ENCODE data around the gene SIRPB1.
"Not testable (repeated sequence)": the region's sequence is repeated elsewhere in the genome, so short reads cannot be mapped to it uniquely, and the experiment has no call there.

Gene SIRPB1

DNA sequence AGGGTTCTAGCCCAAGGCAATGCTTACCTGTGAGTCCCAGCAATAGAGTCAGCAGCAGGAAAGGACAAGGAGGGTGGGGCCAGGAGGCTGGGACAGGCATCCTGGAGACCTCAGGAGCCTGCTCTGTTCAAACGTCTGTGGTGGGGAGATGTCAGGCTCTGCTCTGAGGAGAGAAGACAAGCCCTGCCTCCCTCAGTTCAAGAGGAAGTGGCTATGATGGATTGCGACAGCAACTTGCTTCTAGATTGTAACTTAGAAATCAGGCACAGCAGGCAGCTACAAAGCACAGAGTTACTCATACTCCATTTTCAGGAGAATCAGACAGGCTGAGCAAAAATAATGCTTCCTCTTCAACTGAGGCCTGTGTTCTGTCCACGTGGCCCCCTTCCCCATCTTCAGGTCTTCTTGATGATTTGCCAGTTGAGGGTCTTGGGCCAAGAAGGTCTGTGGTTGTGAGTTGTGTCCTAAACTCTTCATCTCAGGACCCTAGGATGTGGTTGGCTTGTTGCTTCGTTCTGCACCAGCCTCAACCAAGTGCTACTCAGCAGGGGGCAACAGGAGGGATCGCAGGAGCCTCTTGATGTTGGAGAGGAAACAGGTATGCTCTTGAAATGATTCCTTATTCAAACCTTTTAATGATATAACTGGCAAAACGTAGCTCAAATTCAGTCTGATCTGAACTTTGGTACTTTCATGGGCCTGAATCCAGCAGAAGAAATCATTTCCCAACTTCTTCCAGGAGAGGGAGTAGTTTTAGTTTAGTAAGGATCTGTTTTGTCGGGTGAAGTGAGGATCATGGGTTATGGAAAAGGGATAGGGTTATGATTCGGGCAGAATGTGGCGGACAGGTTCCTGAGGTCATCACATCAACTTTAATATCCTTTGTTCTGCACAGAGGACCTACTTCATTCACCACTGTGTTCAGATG lies 31.0 kb downstream of the SIRPB1 start:
- no peak for DNase-seq

DNA sequence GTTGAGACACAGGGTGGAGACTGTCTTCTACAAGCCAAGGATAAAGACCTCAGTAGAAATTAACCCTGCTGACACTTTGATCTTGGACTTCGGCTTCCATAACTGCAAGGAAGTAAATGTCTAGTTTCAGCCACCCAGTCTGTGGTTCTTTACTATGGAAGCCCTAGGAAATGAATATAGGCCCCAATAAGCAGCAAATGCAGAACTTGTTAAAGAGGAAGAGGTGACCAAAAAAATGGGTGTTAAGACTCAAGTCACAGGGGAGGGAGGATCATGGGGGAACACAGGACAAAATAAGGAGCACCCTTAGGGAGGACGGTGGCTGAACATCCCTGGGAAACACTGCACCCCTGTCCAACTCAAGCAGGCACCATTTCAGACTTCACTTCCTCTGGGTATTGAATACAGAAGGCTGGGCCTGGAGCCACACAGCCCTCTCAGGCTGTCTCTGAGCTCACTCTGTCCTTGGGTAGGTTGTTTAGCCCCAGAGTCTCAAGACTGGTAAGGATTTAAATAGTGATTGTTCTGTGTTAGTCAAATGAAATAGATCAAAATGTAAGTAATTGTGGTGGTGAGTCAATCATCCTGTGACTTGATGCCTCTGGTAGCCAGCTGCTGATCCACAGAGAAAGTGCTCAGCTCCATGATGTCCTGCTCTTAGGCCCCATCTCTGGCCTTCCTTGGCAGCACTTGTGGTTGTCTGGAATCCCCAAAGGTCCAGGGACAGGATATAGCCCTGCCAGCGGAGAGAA lies 31.9 kb downstream of the SIRPB1 start:
- DNase-seq = no peak

DNA sequence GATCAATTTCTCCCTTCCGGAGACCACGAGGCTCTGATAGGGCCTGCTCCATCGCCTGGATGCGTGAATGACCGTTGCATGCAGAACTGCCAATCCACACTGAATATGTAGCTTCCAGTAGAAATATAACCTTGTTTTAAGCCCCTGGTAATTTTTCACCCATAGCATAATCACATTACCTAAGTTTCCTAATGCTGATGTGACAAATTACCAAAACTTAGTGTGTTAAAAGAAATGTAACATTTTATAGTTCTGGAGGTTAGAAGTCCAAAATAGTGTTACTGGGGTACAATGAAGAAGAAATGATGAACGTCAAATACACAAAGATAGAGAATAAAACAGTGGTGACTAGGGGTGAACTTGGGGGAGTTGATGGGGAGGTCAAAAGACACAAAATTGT lies 40.3 kb downstream of the SIRPB1 start:
- DNase-seq = no peak

DNA sequence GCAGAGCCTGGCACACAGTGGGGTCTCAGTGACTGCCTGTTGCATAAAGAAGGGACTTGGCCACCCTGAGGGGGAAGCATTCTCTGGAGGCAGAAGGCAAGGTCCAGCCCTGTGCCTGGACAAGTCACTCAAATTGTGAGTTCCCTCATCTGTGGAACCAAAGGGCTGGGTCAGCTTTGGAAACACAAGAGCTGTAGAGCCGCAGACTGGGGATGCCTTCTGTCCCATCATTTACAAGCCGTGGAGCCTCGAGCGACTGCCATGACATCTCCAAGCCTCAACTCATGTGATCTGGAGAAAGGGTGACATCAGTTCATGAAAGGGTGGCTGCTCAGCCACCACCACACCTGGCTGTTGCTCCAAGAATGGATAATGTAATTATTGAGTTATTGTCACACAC lies 41.9 kb downstream of the SIRPB1 start:
- no peak for DNase-seq

DNA sequence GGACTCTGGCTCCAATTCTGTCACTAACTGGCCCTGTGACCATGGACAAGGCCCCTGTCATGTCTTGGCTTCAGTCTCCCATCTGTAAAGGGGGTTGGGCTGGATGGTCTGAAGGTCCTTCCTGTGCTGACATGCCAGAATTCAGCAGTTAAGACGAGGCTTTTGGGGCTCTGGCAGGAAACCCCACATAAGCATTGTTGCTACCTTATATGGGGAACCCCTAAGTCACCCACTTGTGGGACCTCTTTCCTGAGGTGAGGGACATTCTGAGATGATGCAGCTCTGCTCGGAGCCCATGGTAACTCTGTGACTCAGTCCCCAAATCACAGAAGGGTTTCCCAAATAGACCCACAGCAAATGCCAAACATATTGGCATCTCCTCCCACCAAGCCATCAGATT lies 42.5 kb downstream of the SIRPB1 start:
- not testable (repeated sequence) for DNase-seq

DNA sequence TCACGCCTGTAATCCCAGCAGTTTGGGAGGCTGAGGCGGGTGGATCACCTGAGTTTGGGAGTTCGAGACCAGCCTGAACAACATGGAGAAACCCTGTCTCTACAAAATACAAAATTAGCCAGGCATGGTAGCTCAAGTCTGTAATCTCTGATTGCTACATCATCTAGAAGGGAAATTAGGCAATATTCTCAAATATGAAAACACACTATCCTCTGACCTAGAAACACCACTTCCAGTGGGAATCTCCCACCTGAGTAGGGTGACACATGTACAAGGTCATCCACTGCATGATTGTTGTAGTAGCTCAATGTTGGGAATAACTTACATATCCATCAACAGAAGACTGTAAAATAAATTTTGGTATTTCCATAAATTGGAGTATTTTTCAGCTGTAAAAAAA lies 43.2 kb downstream of the SIRPB1 start:
- no peak for DNase-seq

DNA sequence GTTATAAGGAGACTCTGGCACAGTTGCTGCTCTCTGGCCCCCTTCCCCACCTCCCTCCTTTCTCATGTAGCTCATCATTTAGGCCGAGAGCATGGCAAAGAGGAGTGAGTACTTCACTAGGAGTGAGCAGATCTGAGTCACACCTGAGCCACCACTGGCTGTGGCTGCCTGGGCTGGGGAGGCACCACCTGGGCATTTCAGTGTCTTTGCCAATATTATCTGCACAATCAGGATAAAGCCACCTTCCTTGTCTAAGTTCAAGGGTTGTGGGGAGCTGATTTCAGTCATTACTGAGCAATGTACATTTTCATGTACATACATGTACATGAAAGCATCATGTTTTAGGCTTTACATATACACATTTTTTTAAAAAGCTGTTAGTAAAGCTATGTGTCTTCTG lies 43.8 kb downstream of the SIRPB1 start:
- not testable (repeated sequence) for DNase-seq

DNA sequence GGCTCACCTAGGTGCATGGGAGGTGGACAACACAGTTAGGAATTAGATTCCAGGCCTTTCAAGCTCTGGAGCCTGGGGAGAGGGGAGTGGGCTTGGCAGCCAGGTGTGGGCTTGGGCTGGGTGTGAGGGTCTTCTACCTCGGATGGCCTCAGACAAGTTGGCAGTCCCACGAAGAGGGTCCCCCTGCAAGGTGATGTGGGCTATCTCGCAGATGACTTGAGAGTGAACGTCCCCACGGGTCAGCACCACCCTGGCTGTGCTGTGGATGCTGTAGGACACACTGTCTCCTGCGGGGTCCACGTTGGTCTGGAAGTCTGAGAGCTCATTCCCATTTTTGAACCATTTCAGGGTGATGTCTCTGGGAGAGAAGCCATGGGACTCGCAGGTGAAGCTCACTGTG lies 48.2 kb downstream of the SIRPB1 start:
- DNase-seq = not testable (repeated sequence)

All from activated naive CD4-positive, alpha-beta T cell (primary cell).